Measurements from ENCODE around the gene EDDM3A. TPM values are rescaled to one million over a fixed set of nuclear protein-coding genes. Genes with fewer than 3 reads are reported as not detected.
A peak's percentile ranks its signal among the peaks of the same experiment; 100 is the strongest.

Gene EDDM3A
- total RNA-seq (2021), result not detected in 2 replicates
- Bru-seq, nascent RNA, result not detected
- not detected for BruChase-seq, experiment 1, labeled RNA remaining after a 2-hour chase
- not detected for BruChase-seq, experiment 2, labeled RNA remaining after a 6-hour chase
- long read RNA-seq, result 0 reads

GRCh38 chr14:20745571-20746358 is at the start of gene EDDM3A:
Gene EDDM3A (plus strand): TSS chr14:20745887. CDS start chr14:20747581, 1,694 bp downstream.
- H3K9me2 ChIP-seq (ENCODE audit: insufficient read depth), result no peaks in the 10 kb centered on the region
- POLR2A ChIA-PET (ENCODE audit: unreplicated experiment), result no interaction called here
- no peaks in the 10 kb centered on the region for H3F3A ChIP-seq (ENCODE audit: insufficient read depth, low read depth)
- no peaks in the 10 kb centered on the region for H3K27me3 ChIP-seq (ENCODE audit: insufficient read depth, low read depth)
- H3K27ac ChIP-seq, result no peak within 1 kb of the TSS
- no peaks in the 10 kb centered on the region for H3K79me2 ChIP-seq (ENCODE audit: low read depth)
- CTCF ChIA-PET, result no interaction called here
- no peak within 1 kb of the TSS for H2AFZ ChIP-seq
- intact Hi-C loops (cut with micrococcal nuclease; ENCODE audit: unreplicated experiment), result no loop called here
- H3K4me3 ChIP-seq, result no peak within 1 kb of the TSS
- H3K9me3 ChIP-seq (ENCODE audit: insufficient read depth, low read depth), result no peaks in the 10 kb centered on the region
- DNase-seq, result no peak
- BruUV-seq (replicated peaks), result no TSS peak
- TF ChIP-seq CTCF (conservative IDR thresholded peaks at IDR 0.05), result no peak
- TF ChIP-seq EZH2 (IDR thresholded peaks at IDR 0.05; ENCODE audit: low read depth), result no peak
- H3K4me2 ChIP-seq, result no peak within 1 kb of the TSS
- H3K4me1 ChIP-seq (replicated peaks; ENCODE audit: insufficient read depth), result peaks cover 7% of the 10 kb centered on the region; the same call in 1 of the 2 replicates
- H3K36me3 ChIP-seq (ENCODE audit: low read depth), result no peaks in the 10 kb centered on the region
- no peaks in the 10 kb centered on the region for H4K20me1 ChIP-seq (ENCODE audit: insufficient read depth)

- H3K27ac ChIP-seq, result no peak overlapping the region
- H3K4me2 ChIP-seq, result no peak overlapping the region
- CTCF ChIA-PET, result interaction anchor here (0.7 to 1.0 kb wide), 3 partner anchors 147 to 159 kb away, joined by 3 to 4 read pairs (median 4); no protein-coding TSS in a partner anchor
- DNase-seq, result no peak
- no peaks in the 10 kb centered on the region for H3K36me3 ChIP-seq (ENCODE audit: low read depth)
- H3K79me2 ChIP-seq (ENCODE audit: low read depth), result no peaks in the 10 kb centered on the region
- intact Hi-C loops (cut with micrococcal nuclease; ENCODE audit: unreplicated experiment), result loop anchor here (1.0 to 5.0 kb wide), 4 partner anchors 106 to 406 kb away; partner anchors contain the start of genes RNASE1 and TMEM253
- POLR2A ChIA-PET (ENCODE audit: unreplicated experiment), result no interaction called here
- H4K20me1 ChIP-seq (ENCODE audit: insufficient read depth), result no peaks in the 10 kb centered on the region
- BruUV-seq (replicated peaks), result no TSS peak
- no peaks in the 10 kb centered on the region for H3F3A ChIP-seq (ENCODE audit: insufficient read depth, low read depth)
- H3K4me1 ChIP-seq (replicated peaks; ENCODE audit: insufficient read depth), result no peaks in the 10 kb centered on the region
- no peak overlapping the region for H3K4me3 ChIP-seq
- H3K9me2 ChIP-seq (ENCODE audit: insufficient read depth), result no peaks in the 10 kb centered on the region
- H2AFZ ChIP-seq, result no peak overlapping the region
- TF ChIP-seq CTCF (conservative IDR thresholded peaks at IDR 0.05) (no peak), EZH2 (IDR thresholded peaks at IDR 0.05; ENCODE audit: low read depth) (no peak)
- H3K9me3 ChIP-seq (ENCODE audit: insufficient read depth, low read depth), result no peaks in the 10 kb centered on the region
- no peaks in the 10 kb centered on the region for H3K27me3 ChIP-seq (ENCODE audit: insufficient read depth, low read depth)
Observed at GRCh38 chr14:20696764-20697163, 48.9 kb upstream of the EDDM3A start.

GRCh38 chr14:20697273-20698017 is 48.2 kb upstream of the EDDM3A start:
- Histone ChIP-seq H3F3A (ENCODE audit: insufficient read depth, low read depth) (no peaks in the 10 kb centered on the region), H3K4me1 (replicated peaks; ENCODE audit: insufficient read depth) (no peaks in the 10 kb centered on the region), H3K27me3 (ENCODE audit: insufficient read depth, low read depth) (no peaks in the 10 kb centered on the region), H3K4me3 (no peak overlapping the region), H3K36me3 (ENCODE audit: low read depth) (no peaks in the 10 kb centered on the region), H2AFZ (no peak overlapping the region), H3K4me2 (no peak overlapping the region), H3K9me2 (ENCODE audit: insufficient read depth) (no peaks in the 10 kb centered on the region), H3K9me3 (ENCODE audit: insufficient read depth, low read depth) (no peaks in the 10 kb centered on the region), H3K79me2 (ENCODE audit: low read depth) (no peaks in the 10 kb centered on the region), H4K20me1 (ENCODE audit: insufficient read depth) (no peaks in the 10 kb centered on the region), H3K27ac (no peak overlapping the region)
- ChIA-PET CTCF (interaction anchor here (0.6 to 1.0 kb wide), 3 partner anchors 152 to 344 kb away, joined by 3 to 4 read pairs (median 4); no protein-coding TSS in a partner anchor), POLR2A (ENCODE audit: unreplicated experiment) (no interaction called here)
- no TSS peak for BruUV-seq (replicated peaks)
- TF ChIP-seq CTCF (conservative IDR thresholded peaks at IDR 0.05) (peak; percentile 73), EZH2 (IDR thresholded peaks at IDR 0.05; ENCODE audit: low read depth) (no peak)
- intact Hi-C loops (cut with micrococcal nuclease; ENCODE audit: unreplicated experiment), result loop anchor here (1.0 to 5.0 kb wide), 4 partner anchors 105 to 405 kb away; partner anchors contain the start of genes RNASE1 and TMEM253
- peak; percentile 51 to 55 for DNase-seq

All from PC-9 (cell line).